ENCODE data around the gene ATRNL1. TPM values are rescaled to one million over a fixed set of nuclear protein-coding genes. Genes with fewer than 3 reads are reported as not detected.
"Not testable (repeated sequence)": the region's sequence is repeated elsewhere in the genome, so short reads cannot be mapped to it uniquely, and the experiment has no call there.

The ATRNL1 gene
- total and polyA plus RNA-seq, 7 experiments from 2014 or later = 0.46 to 1.0 TPM; not detected in 5

GRCh38 chr10:115095758-115096157 lies 2.6 kb downstream of the ATRNL1 start:
- ChIA-PET POLR2A (no interaction called here), CTCF (no interaction called here)
- DNase-seq (no peak), ATAC-seq (no peak)
- Mint-ChIP-seq H3K4me3 (no peak overlapping the region), H3K27ac (no peak overlapping the region), H3K4me1 (peaks cover 7 to 20% (median 16%) of the 10 kb centered on the region in 7 donors), H3K27me3 (peaks cover 45 to 59% (median 55%) of the 10 kb centered on the region in 5 donors), H3K9me3 (no peaks in the 10 kb centered on the region), H3K36me3 (peaks cover 0 to 4% (median 0%) of the 10 kb centered on the region in 5 donors)
- Histone ChIP-seq H3K4me1 (ENCODE audit: control insufficient read depth in 2 of 2, insufficient read depth in 2 of 2, low read length in 2 of 2) (no peaks in the 10 kb centered on the region), H3K36me3 (ENCODE audit: control insufficient read depth in 2 of 3, insufficient read depth in 3 of 3, low read length in 3 of 3) (no peaks in the 10 kb centered on the region), H3K27me3 (ENCODE audit: control insufficient read depth in 2 of 2, insufficient read depth in 2 of 2, low read length in 2 of 2) (peaks cover 0 to 14% of the 10 kb centered on the region in 2 donors), H3K4me3 (ENCODE audit: low read length) (no peak overlapping the region), H3K27ac (ENCODE audit: low read depth, low read length) (no peak overlapping the region), H3K9me3 (ENCODE audit: control insufficient read depth in 2 of 3, low read length in 3 of 3) (no peaks in the 10 kb centered on the region)
- intact Hi-C loops (cut with micrococcal nuclease) = no loop called here

- ATAC-seq (no peak), DNase-seq (no peak)
- intact Hi-C loops (cut with micrococcal nuclease) = no loop called here
- Mint-ChIP-seq H3K27ac (no peak overlapping the region), H3K4me3 (no peak overlapping the region), H3K36me3 (peaks cover 0 to 4% (median 0%) of the 10 kb centered on the region in 5 donors), H3K27me3 (peaks cover 12 to 68% (median 53%) of the 10 kb centered on the region in 5 donors), H3K9me3 (peaks cover 5 to 49% (median 18%) of the 10 kb centered on the region in 11 donors), H3K4me1 (no peaks in the 10 kb centered on the region)
- H3K9me3 ChIP-seq (ENCODE audit: control insufficient read depth in 2 of 3, low read length in 3 of 3) = no peaks in the 10 kb centered on the region
- POLR2A ChIA-PET = interaction anchor here (0.7 kb wide), 1 partner anchor 892 kb away, joined by 3 read pairs; no protein-coding TSS in a partner anchor
- peaks cover 0 to 4% of the 10 kb centered on the region in 2 donors for H3K27me3 ChIP-seq (ENCODE audit: control insufficient read depth in 2 of 2, insufficient read depth in 2 of 2, low read length in 2 of 2)
- CTCF ChIA-PET = no interaction called here
- no peaks in the 10 kb centered on the region for H3K36me3 ChIP-seq (ENCODE audit: control insufficient read depth in 2 of 3, insufficient read depth in 3 of 3, low read length in 3 of 3)
- no peaks in the 10 kb centered on the region for H3K4me1 ChIP-seq (ENCODE audit: control insufficient read depth in 2 of 2, insufficient read depth in 2 of 2, low read length in 2 of 2)
- no peak overlapping the region for H3K4me3 ChIP-seq (ENCODE audit: low read length)
- H3K27ac ChIP-seq (ENCODE audit: low read depth, low read length) = no peak overlapping the region
Measured at GRCh38 chr10:115103700-115104099, 10.5 kb downstream of the ATRNL1 start.

- peaks cover 13 to 60% (median 51%) of the 10 kb centered on the region in 5 donors for H3K27me3 Mint-ChIP-seq
- H3K4me3 Mint-ChIP-seq; H3K4me1 ChIP-seq (ENCODE audit: control insufficient read depth in 2 of 2, insufficient read depth in 2 of 2, low read length in 2 of 2); H3K4me1 Mint-ChIP-seq; POLR2A ChIA-PET; H3K4me3 ChIP-seq (ENCODE audit: low read length); ATAC-seq; CTCF ChIA-PET; H3K27ac Mint-ChIP-seq; H3K27me3 ChIP-seq (ENCODE audit: control insufficient read depth in 2 of 2, insufficient read depth in 2 of 2, low read length in 2 of 2); H3K36me3 Mint-ChIP-seq; H3K9me3 ChIP-seq (ENCODE audit: control insufficient read depth in 2 of 3, low read length in 3 of 3); H3K36me3 ChIP-seq (ENCODE audit: control insufficient read depth in 2 of 3, insufficient read depth in 3 of 3, low read length in 3 of 3); DNase-seq; intact Hi-C loops (cut with micrococcal nuclease); H3K27ac ChIP-seq (ENCODE audit: low read depth, low read length): not testable (repeated sequence)
- peaks cover 5 to 49% (median 18%) of the 10 kb centered on the region in 11 donors for H3K9me3 Mint-ChIP-seq
Measured at GRCh38 chr10:115105411-115105810, 12.2 kb downstream of the ATRNL1 start.

GRCh38 chr10:115107830-115108229 lies 14.7 kb downstream of the ATRNL1 start:
- H3K27me3 Mint-ChIP-seq = peaks cover 11 to 67% (median 33%) of the 10 kb centered on the region in 5 donors
- H3K36me3 Mint-ChIP-seq = peaks cover 0 to 4% (median 0%) of the 10 kb centered on the region in 5 donors
- intact Hi-C loops (cut with micrococcal nuclease) = no loop called here
- Histone ChIP-seq H3K4me3 (ENCODE audit: low read length) (no peak overlapping the region), H3K36me3 (ENCODE audit: control insufficient read depth in 2 of 3, insufficient read depth in 3 of 3, low read length in 3 of 3) (no peaks in the 10 kb centered on the region), H3K9me3 (ENCODE audit: control insufficient read depth in 2 of 3, low read length in 3 of 3) (no peaks in the 10 kb centered on the region), H3K4me1 (ENCODE audit: control insufficient read depth in 2 of 2, insufficient read depth in 2 of 2, low read length in 2 of 2) (no peaks in the 10 kb centered on the region), H3K27me3 (ENCODE audit: control insufficient read depth in 2 of 2, insufficient read depth in 2 of 2, low read length in 2 of 2) (no peaks in the 10 kb centered on the region), H3K27ac (ENCODE audit: low read depth, low read length) (no peak overlapping the region)
- ATAC-seq (no peak), DNase-seq (no peak)
- H3K9me3 Mint-ChIP-seq = peaks cover 5 to 47% (median 19%) of the 10 kb centered on the region in 11 donors
- no peak overlapping the region for H3K27ac Mint-ChIP-seq
- H3K4me1 Mint-ChIP-seq = no peaks in the 10 kb centered on the region
- H3K4me3 Mint-ChIP-seq = no peak overlapping the region
- ChIA-PET CTCF (no interaction called here), POLR2A (no interaction called here)

GRCh38 chr10:115117301-115117700 lies 24.1 kb downstream of the ATRNL1 start:
- Mint-ChIP-seq H3K27me3 (peaks cover 3 to 26% (median 7%) of the 10 kb centered on the region in 5 donors), H3K27ac (no peak overlapping the region), H3K4me1 (no peaks in the 10 kb centered on the region), H3K9me3 (peaks cover 0 to 6% (median 2%) of the 10 kb centered on the region in 11 donors), H3K36me3 (no peaks in the 10 kb centered on the region), H3K4me3 (no peak overlapping the region)
- intact Hi-C loops (cut with micrococcal nuclease) = no loop called here
- H3K27ac ChIP-seq (ENCODE audit: low read depth, low read length) = no peak overlapping the region
- no peaks in the 10 kb centered on the region for H3K4me1 ChIP-seq (ENCODE audit: control insufficient read depth in 2 of 2, insufficient read depth in 2 of 2, low read length in 2 of 2)
- no peaks in the 10 kb centered on the region for H3K36me3 ChIP-seq (ENCODE audit: control insufficient read depth in 2 of 3, insufficient read depth in 3 of 3, low read length in 3 of 3)
- H3K4me3 ChIP-seq (ENCODE audit: low read length) = no peak overlapping the region
- ChIA-PET CTCF (no interaction called here), POLR2A (no interaction called here)
- H3K9me3 ChIP-seq (ENCODE audit: control insufficient read depth in 2 of 3, low read length in 3 of 3) = no peaks in the 10 kb centered on the region
- ATAC-seq (no peak), DNase-seq (no peak)
- H3K27me3 ChIP-seq (ENCODE audit: control insufficient read depth in 2 of 2, insufficient read depth in 2 of 2, low read length in 2 of 2) = no peaks in the 10 kb centered on the region

GRCh38 chr10:115118346-115118745 lies 25.2 kb downstream of the ATRNL1 start:
- intact Hi-C loops (cut with micrococcal nuclease) = no loop called here
- H3K9me3 Mint-ChIP-seq = peaks cover 0 to 2% (median 0%) of the 10 kb centered on the region in 11 donors
- Histone ChIP-seq H3K4me1 (ENCODE audit: control insufficient read depth in 2 of 2, insufficient read depth in 2 of 2, low read length in 2 of 2) (no peaks in the 10 kb centered on the region), H3K27ac (ENCODE audit: low read depth, low read length) (no peak overlapping the region), H3K27me3 (ENCODE audit: control insufficient read depth in 2 of 2, insufficient read depth in 2 of 2, low read length in 2 of 2) (no peaks in the 10 kb centered on the region), H3K9me3 (ENCODE audit: control insufficient read depth in 2 of 3, low read length in 3 of 3) (no peaks in the 10 kb centered on the region), H3K36me3 (ENCODE audit: control insufficient read depth in 2 of 3, insufficient read depth in 3 of 3, low read length in 3 of 3) (no peaks in the 10 kb centered on the region), H3K4me3 (ENCODE audit: low read length) (no peak overlapping the region)
- H3K27ac Mint-ChIP-seq = no peak overlapping the region
- DNase-seq (no peak), ATAC-seq (no peak)
- H3K4me1 Mint-ChIP-seq = no peaks in the 10 kb centered on the region
- H3K4me3 Mint-ChIP-seq = no peak overlapping the region
- no peaks in the 10 kb centered on the region for H3K36me3 Mint-ChIP-seq
- POLR2A ChIA-PET = no interaction called here
- CTCF ChIA-PET = no interaction called here
- H3K27me3 Mint-ChIP-seq = peaks cover 3 to 21% (median 12%) of the 10 kb centered on the region in 5 donors

- no peaks in the 10 kb centered on the region for H3K4me1 ChIP-seq (ENCODE audit: control insufficient read depth in 2 of 2, insufficient read depth in 2 of 2, low read length in 2 of 2)
- H3K27ac ChIP-seq (ENCODE audit: low read depth, low read length) = no peak overlapping the region
- CTCF ChIA-PET = no interaction called here
- Mint-ChIP-seq H3K36me3 (no peaks in the 10 kb centered on the region), H3K27ac (no peak overlapping the region), H3K9me3 (no peaks in the 10 kb centered on the region), H3K4me1 (no peaks in the 10 kb centered on the region), H3K27me3 (peaks cover 0 to 5% (median 3%) of the 10 kb centered on the region in 5 donors), H3K4me3 (no peak overlapping the region)
- no peak for DNase-seq
- no peaks in the 10 kb centered on the region for H3K27me3 ChIP-seq (ENCODE audit: control insufficient read depth in 2 of 2, insufficient read depth in 2 of 2, low read length in 2 of 2)
- H3K36me3 ChIP-seq (ENCODE audit: control insufficient read depth in 2 of 3, insufficient read depth in 3 of 3, low read length in 3 of 3) = no peaks in the 10 kb centered on the region
- POLR2A ChIA-PET = no interaction called here
- H3K4me3 ChIP-seq (ENCODE audit: low read length) = no peak overlapping the region
- no peak for ATAC-seq
- intact Hi-C loops (cut with micrococcal nuclease) = loop anchor here in 1 of 2 donors (10.0 kb wide), 1 partner anchor 651 kb away; no protein-coding TSS in a partner anchor
- H3K9me3 ChIP-seq (ENCODE audit: control insufficient read depth in 2 of 3, low read length in 3 of 3) = no peaks in the 10 kb centered on the region
Measured at GRCh38 chr10:115125505-115125904, 32.3 kb downstream of the ATRNL1 start.
